SU-DHL-6 (cell line): ENCODE measurements around the gene SYNC.

Source experiments
- EZH2phosphoT487 ChIP-seq: fragments of 200-600 bp; sonication (generic), shearing (Covaris generic); conservative IDR thresholded peaks from 2 replicates; pipeline ENCODE4 v1.6.1; 2018; ENCODE audit warnings: mild to moderate bottlenecking, antibody characterized with exemption, low read length, moderate library complexity, mixed read lengths
- TF ChIP-seq, protein P1 (sequence below): fragments of 200-600 bp; sonication (generic); IDR thresholded peaks from one replicate; pipeline ENCODE4 v1.5.1; 2017; ENCODE audit warnings: antibody characterized with exemption, mild to moderate bottlenecking, low read length, moderate library complexity; ENCODE audit not compliant: insufficient read depth, poor library complexity, severe bottlenecking

GRCh38 chr1:32644426-32644825 is 58.1 kb downstream of the SYNC start:
- TF ChIP-seq, protein P1, sequence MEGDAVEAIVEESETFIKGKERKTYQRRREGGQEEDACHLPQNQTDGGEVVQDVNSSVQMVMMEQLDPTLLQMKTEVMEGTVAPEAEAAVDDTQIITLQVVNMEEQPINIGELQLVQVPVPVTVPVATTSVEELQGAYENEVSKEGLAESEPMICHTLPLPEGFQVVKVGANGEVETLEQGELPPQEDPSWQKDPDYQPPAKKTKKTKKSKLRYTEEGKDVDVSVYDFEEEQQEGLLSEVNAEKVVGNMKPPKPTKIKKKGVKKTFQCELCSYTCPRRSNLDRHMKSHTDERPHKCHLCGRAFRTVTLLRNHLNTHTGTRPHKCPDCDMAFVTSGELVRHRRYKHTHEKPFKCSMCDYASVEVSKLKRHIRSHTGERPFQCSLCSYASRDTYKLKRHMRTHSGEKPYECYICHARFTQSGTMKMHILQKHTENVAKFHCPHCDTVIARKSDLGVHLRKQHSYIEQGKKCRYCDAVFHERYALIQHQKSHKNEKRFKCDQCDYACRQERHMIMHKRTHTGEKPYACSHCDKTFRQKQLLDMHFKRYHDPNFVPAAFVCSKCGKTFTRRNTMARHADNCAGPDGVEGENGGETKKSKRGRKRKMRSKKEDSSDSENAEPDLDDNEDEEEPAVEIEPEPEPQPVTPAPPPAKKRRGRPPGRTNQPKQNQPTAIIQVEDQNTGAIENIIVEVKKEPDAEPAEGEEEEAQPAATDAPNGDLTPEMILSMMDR: no peak
- TF ChIP-seq EZH2phosphoT487: no peak
